SU-DHL-6 (cell line): ENCODE measurements around the gene DLG4.

Experiments used
- H2AFZ ChIP-seq: fragments of 200-600 bp; sonication (generic); 2 replicates; pipeline ENCODE4 v1.6.1; 2014; ENCODE audit warnings: low read depth, mild to moderate bottlenecking, moderate library complexity, mixed read lengths, antibody characterized with exemption, low read length; ENCODE audit not compliant: severe bottlenecking
- H3F3A ChIP-seq: fragments of 200-600 bp; shearing (Covaris generic); 2 replicates; pipeline ENCODE4 v1.6.0; 2016; ENCODE audit warnings: antibody characterized with exemption, mild to moderate bottlenecking; ENCODE audit not compliant: insufficient read depth
- H3K27ac ChIP-seq: fragments of 200-600 bp; sonication (generic); 2 replicates; pipeline ENCODE4 v1.5.1; 2016; ENCODE audit warnings: low read depth, mild to moderate bottlenecking, low read length, moderate library complexity, mixed read lengths
- H3K27me3 ChIP-seq: fragments of 200-600 bp; sonication (generic), shearing (Covaris generic); 2 replicates; pipeline ENCODE4 v1.6.0; 2014; ENCODE audit warnings: mild to moderate bottlenecking, low read length
- H3K36me3 ChIP-seq: fragments of 200-600 bp; sonication (generic); 2 replicates; pipeline ENCODE4 v1.6.1; 2014; ENCODE audit warnings: mild to moderate bottlenecking, low read length, mixed read lengths
- H3K4me2 ChIP-seq: fragments of 300-600, 200-600 bp; shearing (Covaris generic), sonication (generic); 2 replicates; pipeline ENCODE4 v1.6.0; 2014; ENCODE audit warnings: low read length, low read depth, mild to moderate bottlenecking; ENCODE audit not compliant: poor library complexity, severe bottlenecking
- H3K4me3 ChIP-seq: fragments of 200-600 bp; sonication (generic); 2 replicates; pipeline ENCODE4 v1.5.1; 2014; ENCODE audit warnings: antibody characterized with exemption, low read length, mild to moderate bottlenecking, mixed read lengths; ENCODE audit not compliant: insufficient read depth, poor library complexity, severe bottlenecking
- H3K79me2 ChIP-seq: fragments of 200-600 bp; sonication (generic); 2 replicates; pipeline ENCODE4 v1.6.1; 2014; ENCODE audit warnings: mild to moderate bottlenecking, low read length, moderate library complexity; ENCODE audit not compliant: insufficient read depth
- H3K9ac ChIP-seq: fragments of 200-600 bp; sonication (generic); 2 replicates; pipeline ENCODE4 v1.7.0; 2014; ENCODE audit warnings: mild to moderate bottlenecking, low read length
- H3K9me2 ChIP-seq: fragments of 200-600 bp; sonication (generic); replicated peaks from 2 replicates; pipeline ENCODE4 v1.6.1; 2014; ENCODE audit warnings: low read length; ENCODE audit not compliant: insufficient read depth
- H3K9me3 ChIP-seq: fragments of 200-600 bp; sonication (generic); 2 replicates; pipeline ENCODE4 v1.6.1; 2014; ENCODE audit warnings: low read length, mixed read lengths; ENCODE audit not compliant: insufficient read depth
- H4K20me1 ChIP-seq: fragments of 200-600 bp; sonication (generic); 2 replicates; pipeline ENCODE4 v1.6.1; 2014; ENCODE audit warnings: low read depth, mild to moderate bottlenecking, antibody characterized with exemption, low read length, moderate library complexity, mixed read lengths
- CTCF ChIP-seq: fragments of 200-600 bp; sonication (generic); IDR thresholded peaks from one replicate; pipeline ENCODE4 v1.5.1; 2017; ENCODE audit warnings: antibody characterized with exemption, mild to moderate bottlenecking, low read length, moderate library complexity; ENCODE audit not compliant: insufficient read depth, poor library complexity, severe bottlenecking
- EZH2phosphoT487 ChIP-seq: fragments of 200-600 bp; sonication (generic), shearing (Covaris generic); conservative IDR thresholded peaks from 2 replicates; pipeline ENCODE4 v1.6.1; 2018; ENCODE audit warnings: mild to moderate bottlenecking, antibody characterized with exemption, low read length, moderate library complexity, mixed read lengths

DLG4 gene

GRCh38 chr17:7242717-7243452 lies 23.2 kb upstream of the DLG4 start:
- peak overlapping the region; percentile 84 for H3K27ac ChIP-seq
- H3K4me3 ChIP-seq, result peak overlapping the region; percentile 90
- no peaks in the 10 kb centered on the region for H3K9me2 ChIP-seq
- peaks cover 39% of the 10 kb centered on the region for H3K79me2 ChIP-seq
- no peaks in the 10 kb centered on the region for H4K20me1 ChIP-seq
- H2AFZ ChIP-seq, result peak overlapping the region; percentile 76
- no peaks in the 10 kb centered on the region; the same call in 1 of the 2 replicates for H3K36me3 ChIP-seq
- no peak for TF ChIP-seq EZH2phosphoT487
- no peak for TF ChIP-seq CTCF
- H3K9me3 ChIP-seq, result no peaks in the 10 kb centered on the region
- H3K9ac ChIP-seq, result peak overlapping the region; percentile 97
- no peaks in the 10 kb centered on the region for H3K27me3 ChIP-seq
- H3K4me2 ChIP-seq, result peak overlapping the region; percentile 92
- H3F3A ChIP-seq, result peaks cover 45% of the 10 kb centered on the region

GRCh38 chr17:7241783-7242716 lies 22.4 kb upstream of the DLG4 start, which contains the start of gene GABARAP:
TSS of gene GABARAP (minus strand) at chr17:7242449. CDS start at chr17:7242330, 119 bp downstream.
- no peaks in the 10 kb centered on the region; the same call in 1 of the 2 replicates for H3K36me3 ChIP-seq
- H3F3A ChIP-seq, result peaks cover 50% of the 10 kb centered on the region
- peaks cover 37% of the 10 kb centered on the region for H3K79me2 ChIP-seq
- no peaks in the 10 kb centered on the region for H3K9me3 ChIP-seq
- TF ChIP-seq CTCF (no peak), EZH2phosphoT487 (no peak)
- H3K9ac ChIP-seq, result peak within 1 kb of the TSS; percentile 97
- no peaks in the 10 kb centered on the region for H3K27me3 ChIP-seq
- H3K27ac ChIP-seq, result peak within 1 kb of the TSS; percentile 84
- H2AFZ ChIP-seq, result peak within 1 kb of the TSS; percentile 76
- H3K4me2 ChIP-seq, result peak within 1 kb of the TSS; percentile 92
- no peaks in the 10 kb centered on the region for H3K9me2 ChIP-seq
- peak within 1 kb of the TSS; percentile 90 for H3K4me3 ChIP-seq
- H4K20me1 ChIP-seq, result peaks cover 4% of the 10 kb centered on the region; the same call in 1 of the 2 replicates

- peaks cover 6% of the 10 kb centered on the region; the same call in 1 of the 2 replicates for H4K20me1 ChIP-seq
- TF ChIP-seq CTCF (no peak), EZH2phosphoT487 (no peak)
- peak overlapping the region; percentile 97 for H3K9ac ChIP-seq
- peak overlapping the region; percentile 90 for H3K4me3 ChIP-seq
- peak overlapping the region; percentile 84 for H3K27ac ChIP-seq
- no peaks in the 10 kb centered on the region; the same call in 1 of the 2 replicates for H3K36me3 ChIP-seq
- peaks cover 33% of the 10 kb centered on the region for H3K79me2 ChIP-seq
- H2AFZ ChIP-seq, result no peak overlapping the region
- no peaks in the 10 kb centered on the region for H3K9me3 ChIP-seq
- H3K4me2 ChIP-seq, result peak overlapping the region; percentile 92
- H3K9me2 ChIP-seq, result no peaks in the 10 kb centered on the region
- peaks cover 54% of the 10 kb centered on the region for H3F3A ChIP-seq
- no peaks in the 10 kb centered on the region for H3K27me3 ChIP-seq
Measured at GRCh38 chr17:7241090-7241733, 21.6 kb upstream of the DLG4 start.
